Measurements from ENCODE around the gene C11orf24. TPM values are rescaled to one million over a fixed set of nuclear protein-coding genes. Genes with fewer than 3 reads are reported as not detected.

Gene C11orf24
- total RNA-seq, 1 donor from 2014 or later = 50.1 TPM

DNA sequence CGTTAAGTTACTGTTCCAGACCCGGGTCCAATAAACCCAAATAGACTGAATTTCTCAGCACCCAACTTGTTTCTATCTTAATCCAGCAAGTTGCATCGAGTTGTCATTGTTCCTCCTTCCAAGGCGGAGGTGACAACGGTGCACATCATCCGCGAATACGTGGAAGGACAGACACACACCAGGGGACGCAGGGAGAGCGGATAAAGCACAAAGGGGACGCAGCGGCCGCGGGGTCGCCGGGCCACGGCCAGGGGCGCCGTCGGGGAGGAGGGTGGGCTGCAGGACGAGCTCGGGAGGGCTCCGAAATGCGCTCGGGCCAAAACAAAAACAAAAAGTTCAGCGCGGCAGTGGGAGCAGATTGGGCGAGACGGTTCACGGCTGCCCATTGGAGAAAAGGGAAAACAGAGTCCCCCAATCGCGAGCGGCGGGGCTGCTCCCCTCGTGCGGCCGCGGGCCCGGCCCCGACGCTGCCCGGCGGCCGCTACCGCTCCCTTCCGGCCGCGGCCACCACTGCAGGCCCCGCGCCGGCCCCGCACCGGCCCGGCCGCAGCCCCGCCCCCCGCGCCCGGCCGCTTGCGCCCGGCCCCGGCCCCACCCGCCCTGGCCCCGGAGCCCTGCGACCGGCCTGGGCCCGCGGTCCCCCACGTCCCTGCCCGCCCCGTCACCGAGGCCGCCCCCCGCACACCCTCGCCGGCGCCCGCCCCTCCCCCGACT lies 59.2 kb downstream of the C11orf24 start:
- ATAC-seq (peak; percentile 57), DNase-seq (ENCODE audit: low spot score) (peak; percentile 77)

DNA sequence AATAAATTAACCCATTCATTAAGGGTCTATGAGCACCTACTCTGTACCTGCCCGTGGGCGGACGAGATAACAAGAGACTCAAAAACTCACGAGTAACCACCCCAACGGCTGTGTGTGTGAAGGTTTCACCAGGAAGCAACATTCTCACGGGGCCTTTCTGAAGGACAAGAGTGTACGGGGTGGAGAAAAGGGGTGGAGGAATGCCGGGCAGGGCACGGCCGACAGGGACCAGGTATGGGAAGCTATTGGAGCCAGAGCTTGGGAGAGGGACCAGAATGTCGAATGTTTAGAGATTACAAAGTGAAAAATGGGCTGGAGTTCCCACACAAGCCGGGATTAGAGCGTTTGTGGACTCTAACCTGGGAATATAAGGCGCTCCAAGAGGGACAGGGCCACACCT lies 60.2 kb downstream of the C11orf24 start:
- no peak for DNase-seq (ENCODE audit: low spot score)
- no peak for ATAC-seq

Other genes with a start within 250 kb of the C11orf24 start
- 104 TPM for gene NDUFS8, start 241.3 kb downstream of the C11orf24 start, total RNA-seq
- 66.5 TPM for gene TCIRG1, start 232.9 kb downstream of the C11orf24 start, total RNA-seq
- gene CHKA, start 150.6 kb downstream of the C11orf24 start, total RNA-seq = 15.5 TPM
- gene KMT5B, start 58.7 kb downstream of the C11orf24 start, total RNA-seq = 19.3 TPM
- gene LRP5, start 40.6 kb upstream of the C11orf24 start, total RNA-seq = 114 TPM
- gene PPP6R3, start 188.8 kb upstream of the C11orf24 start, total RNA-seq = 35.1 TPM